Esophagus (tissue), 2 donors: Measurements from ENCODE around the gene CDH18. TPM values are rescaled to one million over a fixed set of nuclear protein-coding genes. Genes with fewer than 3 reads are reported as not detected.

ENCODE experiments used
- H3K27ac ChIP-seq, 2 donors: one replicate each; pipeline ENCODE4 v1.5.1; 2013; ENCODE audit warnings: low read depth in 2 of 2, mild to moderate bottlenecking in 2 of 2, inconsistent platforms in 1 of 2, low read length in 1 of 2, moderate library complexity in 1 of 2
- H3K27me3 ChIP-seq, 2 donors: one replicate each; pipeline ENCODE4 v1.6.1; 2013; ENCODE audit warnings: low read length in 2 of 2, control low read depth in 1 of 2, mild to moderate bottlenecking in 1 of 2; ENCODE audit not compliant: insufficient read depth in 2 of 2, control insufficient read depth in 1 of 2
- H3K36me3 ChIP-seq, 2 donors: one replicate each; pipeline ENCODE4 v1.6.1; 2013; ENCODE audit warnings: low read length in 1 of 2; ENCODE audit not compliant: control insufficient read depth in 2 of 2, insufficient read depth in 2 of 2
- H3K4me1 ChIP-seq, 2 donors: one replicate each; pipeline ENCODE4 v1.6.1; 2013; ENCODE audit warnings: low read length in 1 of 2; ENCODE audit not compliant: control insufficient read depth in 2 of 2, insufficient read depth in 2 of 2
- H3K4me3 ChIP-seq, 2 donors: one replicate each; pipeline ENCODE4 v1.5.1; 2013; ENCODE audit warnings: low read length in 2 of 2, mild to moderate bottlenecking in 2 of 2, low read depth in 1 of 2, moderate library complexity in 1 of 2
- H3K9me3 ChIP-seq, 2 donors: one replicate each; pipeline ENCODE4 v1.6.1; 2013; ENCODE audit warnings: mild to moderate bottlenecking in 2 of 2, low read depth in 1 of 2, low read length in 1 of 2, moderate library complexity in 1 of 2; ENCODE audit not compliant: control insufficient read depth in 2 of 2, insufficient read depth in 1 of 2
- WGBS, 2 donors: extraction: QIAGEN DNeasy Blood & Tissue Kit; methylation state at CpG; one replicate each; pipeline ENCODE4 v1.1.7; 2013; 5-methylcytosine and 5-hydroxymethylcytosine counted together
- polyA plus RNA-seq, 2 donors: library from polyadenylated mRNA; stranded (reverse); fragments of 200-250 nt; gene quantifications; one replicate each; pipeline ENCODE4 v1.2.3, GENCODE V29; 2013
- donor health status: healthy with polysubstance abuse.
- donor health status: Bipolar disorder and iron deficiency.

The CDH18 gene
- polyA plus RNA-seq, 2 donors, result not detected

DNA sequence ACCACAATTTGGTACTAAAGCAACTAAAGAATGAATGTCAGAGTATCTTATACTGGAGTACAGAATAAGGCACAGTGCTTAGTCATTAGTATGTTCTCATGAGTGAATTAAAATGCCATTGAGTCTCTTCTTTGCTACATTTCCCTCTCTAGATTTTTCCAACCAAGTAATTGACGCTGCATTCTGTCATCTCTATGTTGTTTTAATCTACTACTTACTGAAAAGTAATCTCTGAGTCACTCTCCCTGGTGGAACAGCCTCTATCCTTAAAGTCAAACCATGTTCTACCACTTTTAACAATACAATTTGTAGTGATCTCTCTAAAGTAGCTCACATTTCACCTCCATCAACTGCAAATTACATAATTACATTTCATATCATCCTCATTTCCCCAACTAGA, 495.1 kb downstream of the CDH18 start:
- H3K9me3 ChIP-seq, result no peaks in the 10 kb centered on the region
- H3K4me3 ChIP-seq, result no peak overlapping the region
- H3K27me3 ChIP-seq, result no peaks in the 10 kb centered on the region
- no peak overlapping the region for H3K27ac ChIP-seq
- no peaks in the 10 kb centered on the region for H3K36me3 ChIP-seq
- WGBS, 2 donors, result 48 to 62% methylated on average over 1 of the region's 1 CpG
- no peaks in the 10 kb centered on the region for H3K4me1 ChIP-seq

DNA sequence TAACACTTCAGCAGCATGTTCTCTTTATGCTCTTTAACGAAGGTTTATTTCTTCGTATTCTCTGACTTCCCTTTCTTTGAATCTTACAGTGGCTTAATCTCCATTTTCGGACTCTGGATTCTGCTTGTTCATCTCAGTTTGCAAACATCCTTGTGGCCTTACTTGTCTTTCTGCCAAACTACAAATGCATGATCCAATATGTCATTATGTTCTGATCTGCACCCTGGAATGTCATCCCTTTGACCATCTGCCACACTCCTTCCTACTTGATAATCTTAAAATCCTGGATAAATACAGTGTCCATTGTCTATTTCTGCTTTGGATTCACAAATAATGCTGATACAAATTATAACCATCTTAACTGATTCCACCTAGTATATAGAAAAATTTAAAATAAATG, 499.2 kb downstream of the CDH18 start:
- WGBS, 2 donors, result 62 to 75% methylated on average over 3 of the region's 3 CpGs
- Histone ChIP-seq H3K27me3 (no peaks in the 10 kb centered on the region), H3K27ac (no peak overlapping the region), H3K9me3 (no peaks in the 10 kb centered on the region), H3K4me3 (no peak overlapping the region), H3K36me3 (no peaks in the 10 kb centered on the region), H3K4me1 (no peaks in the 10 kb centered on the region)

DNA sequence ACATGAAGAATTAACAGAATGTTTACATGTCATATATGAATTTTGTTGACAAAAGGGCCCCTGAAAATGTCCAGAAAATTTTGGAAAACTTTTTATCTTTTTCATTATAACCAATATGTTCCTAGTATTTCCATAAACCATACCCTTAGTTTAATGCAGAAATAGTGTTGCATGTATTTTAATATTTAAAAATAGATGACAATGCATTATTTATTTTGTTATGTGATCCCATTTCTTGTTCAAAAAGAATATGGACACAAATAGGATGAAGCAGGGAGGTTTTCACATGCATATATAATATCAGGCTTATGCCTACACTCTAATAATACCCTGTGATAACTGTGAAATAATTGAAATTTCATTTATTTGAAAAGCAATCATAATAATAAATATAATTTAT, 500.5 kb downstream of the CDH18 start:
- no peaks in the 10 kb centered on the region for H3K27me3 ChIP-seq
- no peaks in the 10 kb centered on the region for H3K4me1 ChIP-seq
- no peak overlapping the region for H3K27ac ChIP-seq
- no peak overlapping the region for H3K4me3 ChIP-seq
- no peaks in the 10 kb centered on the region for H3K9me3 ChIP-seq
- no peaks in the 10 kb centered on the region for H3K36me3 ChIP-seq

DNA sequence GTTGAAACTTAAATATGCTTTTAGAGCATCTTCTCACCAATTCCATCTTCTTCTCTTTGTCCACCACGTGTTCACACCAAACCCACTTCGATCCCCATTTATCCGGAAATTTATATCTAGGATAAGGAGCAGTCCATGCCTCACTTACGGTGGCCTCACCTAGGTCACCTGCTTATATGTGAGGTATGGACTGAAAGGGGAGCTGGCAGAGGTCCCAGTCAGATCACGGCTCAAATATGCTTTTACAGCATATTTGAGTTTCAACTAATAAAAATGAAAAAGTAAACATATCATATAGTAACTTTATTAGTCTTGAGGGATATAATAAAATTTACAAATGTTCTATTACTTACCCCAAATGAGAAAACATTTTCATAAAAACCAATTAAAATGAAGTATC, 508.4 kb downstream of the CDH18 start:
- no peak overlapping the region for H3K4me3 ChIP-seq
- H3K36me3 ChIP-seq, result no peaks in the 10 kb centered on the region
- H3K27me3 ChIP-seq, result no peaks in the 10 kb centered on the region
- H3K4me1 ChIP-seq, result no peaks in the 10 kb centered on the region
- 85 to 88% methylated on average over 5 of the region's 5 CpGs for WGBS, 2 donors
- no peak overlapping the region for H3K27ac ChIP-seq
- no peaks in the 10 kb centered on the region for H3K9me3 ChIP-seq

DNA sequence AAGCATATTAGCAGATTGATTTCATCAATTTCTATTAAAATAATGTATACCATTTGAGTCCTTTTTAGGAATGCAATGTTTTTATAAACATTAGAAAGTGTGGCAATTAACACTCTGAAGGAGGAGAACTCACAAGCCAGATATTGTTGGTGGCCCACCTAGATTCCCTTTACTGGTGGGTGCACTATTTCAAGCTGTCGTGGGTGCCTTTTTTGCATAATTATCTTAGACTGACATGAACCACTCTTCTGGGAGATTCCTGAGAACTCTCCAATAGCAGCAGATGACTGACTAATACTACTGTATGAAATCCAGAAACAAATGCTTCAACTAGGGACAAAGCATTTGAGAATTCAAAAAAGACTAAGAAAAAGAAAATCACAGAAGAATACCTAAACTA, 526.0 kb downstream of the CDH18 start:
- H3K27ac ChIP-seq, result no peak overlapping the region
- H3K27me3 ChIP-seq, result no peaks in the 10 kb centered on the region
- H3K36me3 ChIP-seq, result no peaks in the 10 kb centered on the region
- 55 to 76% methylated on average over 1 of the region's 1 CpG for WGBS, 2 donors
- no peak overlapping the region for H3K4me3 ChIP-seq
- no peaks in the 10 kb centered on the region for H3K4me1 ChIP-seq
- H3K9me3 ChIP-seq, result no peaks in the 10 kb centered on the region

DNA sequence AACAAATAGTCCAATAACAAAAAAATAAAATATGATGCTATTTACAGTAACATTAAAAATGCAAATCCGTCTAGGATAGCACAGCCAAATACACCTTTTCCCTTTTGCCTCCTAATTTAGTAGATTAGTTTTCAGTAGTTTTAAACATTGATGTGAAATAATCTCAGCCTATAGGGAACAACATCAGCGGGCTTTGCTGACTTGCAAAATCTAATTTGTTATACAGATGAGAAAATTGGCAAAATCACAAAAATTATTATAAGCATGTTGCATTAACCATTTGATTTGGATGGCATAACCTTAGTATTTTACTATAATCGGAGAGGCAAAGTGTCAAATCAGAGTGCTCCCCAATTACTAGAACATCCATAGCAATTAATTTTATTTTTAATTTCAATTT, 563.5 kb downstream of the CDH18 start:
- H3K27ac ChIP-seq, result no peak overlapping the region
- H3K9me3 ChIP-seq, result no peaks in the 10 kb centered on the region
- no peaks in the 10 kb centered on the region for H3K27me3 ChIP-seq
- WGBS, 2 donors, result 84% methylated on average over 3 of the region's 3 CpGs
- H3K4me3 ChIP-seq, result no peak overlapping the region
- H3K36me3 ChIP-seq, result no peaks in the 10 kb centered on the region
- H3K4me1 ChIP-seq, result no peaks in the 10 kb centered on the region
